Myocyte (in vitro differentiated cells): ENCODE results near the gene TK2. TPM values are rescaled to one million over a fixed set of nuclear protein-coding genes. Genes with fewer than 3 reads are reported as not detected.
"Not testable (repeated sequence)": the region's sequence is repeated elsewhere in the genome, so short reads cannot be mapped to it uniquely, and the experiment has no call there.

Experiments used
- DNase-seq: peaks from one replicate; pipeline ENCODE4 v3.0.0-alpha.2; 2012; ENCODE audit warnings: low read depth
- total RNA-seq: library from RNA; depleted of rRNA; stranded (reverse); fragments of >200 nt; gene quantifications from 2 replicates; pipeline ENCODE4 v1.2.3, GENCODE V29; 2014

The TK2 gene
- total RNA-seq, 1 donor from 2014 or later: 18.9 TPM

DNA sequence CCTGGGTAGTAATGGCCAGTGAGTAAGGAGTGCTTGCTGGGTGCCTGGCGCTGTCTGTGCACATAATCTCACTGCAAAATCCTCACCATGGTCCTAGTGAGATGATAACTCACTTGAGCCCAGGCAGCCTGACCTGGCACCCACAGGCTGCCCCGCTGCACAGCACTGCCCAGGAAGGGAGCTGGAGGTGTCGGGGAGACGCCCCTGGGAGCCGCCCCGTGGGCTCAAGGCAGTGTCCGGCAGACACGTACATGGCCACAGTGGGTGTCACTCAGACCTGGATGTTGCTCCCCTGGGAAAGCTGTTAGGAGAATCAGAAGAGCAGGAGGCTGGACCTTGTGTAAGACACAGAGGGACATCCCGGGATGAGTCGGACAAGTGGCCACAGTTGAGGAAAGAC is 78.7 kb downstream of the TK2 start:
- DNase-seq: peak; percentile 42

DNA sequence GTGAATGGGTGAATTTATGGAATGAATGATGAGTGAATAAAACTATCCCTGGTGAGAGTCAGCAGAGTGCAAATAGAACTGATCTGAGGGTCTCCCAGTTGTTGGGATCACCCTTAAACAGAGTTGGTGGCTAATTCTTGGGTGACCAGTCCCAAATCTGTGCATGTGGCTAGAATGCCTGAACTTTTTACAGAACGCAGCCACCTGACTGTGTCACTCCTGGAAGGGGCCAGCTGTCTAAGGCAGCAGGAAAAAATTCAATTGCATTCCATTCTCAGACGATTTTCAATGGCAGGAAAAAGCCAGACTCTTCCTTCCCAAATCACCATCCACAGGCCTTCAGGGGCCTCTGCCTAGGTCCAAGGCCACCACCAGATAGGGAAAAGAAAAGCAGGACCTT is 79.4 kb downstream of the TK2 start:
- peak; percentile 88 for DNase-seq

DNA sequence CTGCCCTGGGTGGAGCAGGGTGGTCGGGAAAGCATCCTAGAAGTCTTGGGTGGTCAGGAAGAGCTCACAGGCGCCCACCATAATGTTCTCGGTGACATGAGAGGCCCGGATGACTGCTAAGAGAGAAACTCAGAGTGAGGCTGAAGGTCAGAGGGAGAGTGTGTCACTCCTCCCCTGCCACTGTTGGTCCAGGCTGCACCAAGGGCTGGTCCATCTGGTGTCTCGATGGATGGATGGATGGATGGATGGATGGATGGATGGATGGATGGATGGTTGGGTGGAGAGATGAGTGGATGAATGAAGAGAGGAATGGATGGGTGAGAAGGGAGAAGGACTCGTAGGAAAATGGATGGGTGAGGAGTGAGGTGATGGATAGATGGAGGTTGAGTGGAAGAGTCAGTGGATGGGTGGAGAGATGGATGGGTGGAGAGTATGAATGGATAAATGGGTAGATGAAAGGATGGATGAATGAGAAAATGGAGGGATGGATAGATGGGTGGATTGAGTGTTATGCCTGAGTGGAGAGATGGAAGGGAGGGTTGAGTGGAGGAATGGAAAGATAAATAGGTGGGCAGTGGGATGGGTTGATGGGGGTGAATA is 79.9 kb downstream of the TK2 start:
- no peak for DNase-seq

DNA sequence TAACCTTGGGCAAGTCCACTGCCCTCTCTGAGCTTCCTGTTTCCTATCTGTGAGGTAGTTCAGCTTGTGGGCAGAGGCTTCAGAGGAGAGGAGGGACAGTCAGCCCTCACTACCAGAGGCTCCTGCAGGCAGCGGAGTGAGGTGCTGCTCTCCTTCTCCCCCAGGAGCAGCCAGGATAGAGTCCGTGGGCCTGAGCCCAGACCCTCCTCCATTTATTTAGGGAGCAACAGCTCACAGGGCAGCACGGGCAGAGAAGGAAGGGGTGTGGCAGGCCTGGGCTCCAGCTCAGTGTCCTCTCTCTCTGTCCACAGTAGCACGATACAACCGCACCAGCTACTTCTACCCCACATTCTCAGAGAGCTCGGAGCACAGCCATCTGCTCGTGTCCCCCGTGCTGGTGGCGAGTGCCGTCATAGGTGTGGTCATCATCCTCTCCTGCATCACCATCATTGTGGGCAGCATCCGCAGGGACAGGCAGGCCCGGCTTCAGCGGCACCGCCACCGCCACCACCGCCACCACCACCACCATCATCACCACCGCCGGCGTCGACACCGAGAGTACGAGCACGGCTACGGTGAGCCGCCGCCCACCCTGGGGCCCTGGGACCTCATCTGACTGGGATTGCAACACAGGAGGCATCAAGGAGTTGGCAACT is 80.5 kb downstream of the TK2 start:
- DNase-seq: no peak

DNA sequence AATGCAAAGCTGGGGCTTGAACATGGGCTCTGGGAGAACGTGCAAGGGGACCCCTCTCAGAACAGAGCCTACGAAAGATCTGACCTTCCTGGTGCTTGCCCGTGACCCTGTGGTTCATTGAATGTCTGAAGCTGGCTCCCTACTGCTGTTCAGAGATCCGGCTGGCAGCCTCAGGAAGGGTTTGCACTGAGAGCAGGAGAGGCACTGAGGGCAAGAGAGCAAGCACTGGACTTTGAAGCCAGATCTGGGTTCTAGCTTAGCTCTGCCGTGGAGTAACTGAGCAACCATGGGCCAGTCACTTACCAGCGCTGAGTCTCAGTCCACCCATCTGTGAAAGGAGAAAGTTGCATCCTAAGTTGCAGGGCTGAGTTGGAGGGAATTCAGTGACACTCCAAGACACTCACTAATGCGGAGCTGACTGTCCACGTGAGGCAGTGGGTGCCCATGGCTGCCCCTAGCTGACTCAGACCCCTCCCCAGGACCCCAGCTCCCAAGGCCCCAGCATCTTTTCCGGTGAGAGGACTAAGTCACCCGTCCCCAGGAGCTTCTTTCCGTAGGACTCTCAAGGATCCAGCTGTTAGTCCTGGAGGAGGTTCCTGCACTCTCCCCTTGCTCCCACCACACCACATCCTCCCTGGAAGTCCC is 81.5 kb downstream of the TK2 start:
- DNase-seq: no peak

DNA sequence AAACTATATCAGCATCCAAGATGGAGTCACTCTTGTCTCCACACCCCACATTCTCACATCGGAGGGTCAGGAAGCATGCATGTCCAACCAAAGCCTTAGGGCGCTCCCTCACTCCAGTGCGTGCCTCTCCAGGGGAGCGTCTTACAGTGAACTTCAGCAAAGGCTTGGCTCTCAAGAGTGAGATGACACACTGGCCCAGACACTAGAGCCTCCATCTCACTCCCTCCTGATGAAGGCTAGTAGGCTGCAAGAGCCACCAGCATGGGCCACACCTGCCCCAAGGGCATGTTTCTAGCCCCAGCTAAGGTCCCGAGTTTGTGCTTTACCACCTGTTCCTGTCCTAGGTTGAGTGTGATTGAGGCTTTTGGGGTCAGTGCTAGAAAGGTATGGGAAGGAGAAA is 82.3 kb downstream of the TK2 start:
- no peak for DNase-seq

DNA sequence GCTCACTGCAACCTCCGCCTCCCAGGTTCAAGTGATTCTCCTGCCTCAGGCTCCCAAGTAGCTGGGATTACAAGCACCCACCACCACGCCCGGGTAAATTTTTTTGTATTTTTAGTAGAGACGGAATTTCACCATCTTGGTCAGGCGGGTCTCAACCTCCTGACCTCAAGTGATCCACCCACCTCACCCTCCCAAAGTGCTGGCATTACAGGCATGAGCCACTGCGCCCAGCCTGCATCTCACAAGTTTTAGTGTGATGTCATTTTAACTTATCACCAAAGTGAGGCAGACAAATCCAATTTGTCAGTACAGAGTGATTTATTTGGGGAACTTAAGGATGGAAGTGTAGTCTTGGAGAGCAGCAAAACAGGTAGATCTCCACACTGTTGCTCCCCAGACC is 83.3 kb downstream of the TK2 start:
- not testable (repeated sequence) for DNase-seq

DNA sequence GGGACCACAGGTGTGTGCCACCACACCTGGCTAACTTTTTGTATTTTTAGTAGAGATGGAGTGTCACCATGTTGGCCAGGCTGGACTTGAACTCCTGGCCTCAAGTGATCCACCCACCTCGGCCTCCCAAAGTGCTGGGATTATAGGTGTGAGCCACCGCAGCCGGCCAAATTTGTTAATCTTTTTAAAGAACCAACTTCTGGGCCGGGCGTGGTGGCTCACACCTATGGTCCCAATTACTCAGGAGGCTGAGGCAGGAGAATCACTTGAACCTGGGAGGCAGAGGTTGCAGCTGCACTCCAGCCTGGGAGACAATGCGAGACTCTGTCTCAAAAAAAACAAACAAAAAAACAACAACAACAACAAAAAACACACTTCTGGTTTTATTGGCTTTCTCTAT is 84.0 kb downstream of the TK2 start:
- not testable (repeated sequence) for DNase-seq

DNA sequence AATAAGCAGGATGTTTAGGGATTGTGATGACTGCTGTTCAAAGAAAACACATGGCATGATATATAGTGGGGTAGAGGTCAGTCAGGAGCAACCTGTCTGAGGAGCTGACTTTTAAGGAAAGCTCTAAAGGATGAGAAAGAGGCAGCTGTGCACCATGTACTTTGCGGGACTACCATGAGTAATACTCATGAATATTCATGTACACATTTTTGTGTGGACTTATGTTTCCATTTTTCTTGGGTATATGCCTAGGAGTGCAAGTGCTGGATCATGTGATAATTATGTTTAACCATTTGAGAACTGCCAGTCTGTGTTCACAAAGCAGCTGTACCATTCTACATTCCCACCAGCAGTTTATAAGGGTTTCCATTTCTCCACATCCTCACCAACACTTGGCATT is 87.0 kb downstream of the TK2 start:
- DNase-seq: no peak

DNA sequence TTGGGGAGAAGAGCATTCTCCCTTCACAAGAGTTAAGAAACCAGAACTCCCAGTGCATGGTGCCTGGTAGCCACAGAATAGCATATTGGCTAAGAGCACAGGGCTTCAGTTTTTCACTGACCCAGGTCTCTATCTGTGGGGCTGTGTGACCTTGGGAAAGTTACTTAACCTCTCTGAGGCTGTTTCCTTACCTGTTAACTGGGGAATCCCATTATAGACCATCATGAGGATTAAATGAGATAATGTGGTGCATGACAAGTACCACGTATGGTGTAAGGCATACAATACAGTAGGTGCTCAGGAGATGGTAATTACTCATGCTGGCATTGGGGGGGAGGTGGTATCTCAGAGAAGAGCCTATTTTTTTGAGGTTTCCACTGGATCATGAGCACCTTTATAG is 89.2 kb downstream of the TK2 start:
- no peak for DNase-seq

DNA sequence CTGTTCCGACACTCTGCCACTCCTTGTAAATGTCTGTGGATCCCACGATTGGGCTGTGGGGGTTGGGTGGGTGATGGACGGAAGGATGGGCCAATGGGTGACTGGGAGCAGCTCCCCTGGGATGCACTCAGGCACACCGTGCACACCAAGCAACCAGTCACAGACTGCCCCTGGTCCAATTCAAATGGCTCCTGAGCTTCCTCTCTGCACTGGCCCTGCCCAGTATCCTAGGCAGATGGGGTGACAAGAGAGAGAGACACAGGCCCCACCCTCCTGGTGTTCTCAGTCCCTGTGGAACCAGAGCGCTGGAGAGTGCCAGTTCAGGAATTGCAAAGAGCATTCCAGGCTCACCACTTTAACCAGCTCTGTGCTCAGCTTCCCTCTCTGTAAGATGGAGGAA is 90.0 kb downstream of the TK2 start:
- DNase-seq: peak; percentile 70

DNA sequence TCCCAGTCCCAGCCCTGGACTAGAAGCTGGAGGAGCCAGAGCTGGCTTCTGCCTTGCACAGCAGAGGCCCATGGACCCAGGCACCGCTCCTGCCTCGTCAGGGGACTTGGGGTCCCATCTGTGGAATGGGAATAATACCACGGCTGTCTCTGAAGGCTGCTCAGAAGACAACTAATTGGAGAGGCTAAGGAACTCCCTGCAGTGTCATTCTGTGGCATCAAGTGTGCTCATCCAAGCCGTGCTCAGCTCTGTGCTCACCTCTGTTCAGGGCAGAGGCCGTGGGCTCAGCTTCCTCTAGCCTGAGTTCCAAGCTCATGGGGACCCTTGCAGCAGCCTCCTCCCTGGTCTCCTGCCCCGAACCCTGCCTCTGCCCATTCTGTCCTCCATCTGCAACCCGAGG is 91.1 kb downstream of the TK2 start:
- no peak for DNase-seq

DNA sequence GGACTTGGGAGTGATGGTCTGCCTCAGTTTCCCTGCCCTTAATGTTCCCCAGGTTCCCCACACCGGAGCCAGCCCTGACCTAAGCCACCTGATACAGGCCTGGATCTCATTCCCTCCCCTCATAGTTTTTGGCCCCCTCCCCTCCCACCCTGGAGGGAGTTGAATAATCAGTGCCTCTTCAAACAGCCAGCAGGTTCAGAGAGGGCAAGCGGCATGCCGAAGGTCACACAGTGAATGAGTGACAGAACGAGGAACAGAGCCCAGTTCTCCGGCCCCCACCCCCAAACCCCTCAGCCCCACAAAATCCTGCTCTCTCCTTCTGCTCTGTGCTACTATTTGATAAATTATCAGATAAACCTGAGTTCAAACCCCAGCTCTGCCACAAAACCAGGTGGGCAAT is 91.6 kb downstream of the TK2 start:
- no peak for DNase-seq

Other genes with a start within 250 kb of the TK2 start
- gene CDH5, start 183.4 kb downstream of the TK2 start, total RNA-seq: not detected in 2 replicates
- 15.3 and 19.1 TPM in 2 replicates for gene BEAN1, start 122.8 kb downstream of the TK2 start, total RNA-seq
- gene CKLF, start 2.5 kb upstream of the TK2 start, total RNA-seq: 25.4 and 29.8 TPM in 2 replicates
- gene CMTM1, start 16.3 kb upstream of the TK2 start, total RNA-seq: 0.52 and 1.4 TPM in 2 replicates
- not detected in 2 replicates for gene CMTM2, start 29.3 kb upstream of the TK2 start, total RNA-seq
- gene CMTM3, start 54.6 kb upstream of the TK2 start, total RNA-seq: 19.0 and 21.2 TPM in 2 replicates
- 10.7 and 10.9 TPM in 2 replicates for gene CMTM4, start 146.6 kb upstream of the TK2 start, total RNA-seq
- gene DYNC1LI2, start 201.5 kb upstream of the TK2 start, total RNA-seq: 108 and 137 TPM in 2 replicates